ENCODE data around the gene STRBP.

GRCh38 chr9:123073991-123074422, 194.4 kb downstream of the STRBP start:
- no peak for TF ChIP-seq POLR2A (IDR thresholded peaks at IDR 0.05; ENCODE audit: low read depth, low read length)
- TF ChIP-seq POLR2AphosphoS5 (IDR thresholded peaks at IDR 0.05; ENCODE audit: low read depth, low read length): no peak
